ENCODE results near the gene PCCA.

Gene PCCA

DNA sequence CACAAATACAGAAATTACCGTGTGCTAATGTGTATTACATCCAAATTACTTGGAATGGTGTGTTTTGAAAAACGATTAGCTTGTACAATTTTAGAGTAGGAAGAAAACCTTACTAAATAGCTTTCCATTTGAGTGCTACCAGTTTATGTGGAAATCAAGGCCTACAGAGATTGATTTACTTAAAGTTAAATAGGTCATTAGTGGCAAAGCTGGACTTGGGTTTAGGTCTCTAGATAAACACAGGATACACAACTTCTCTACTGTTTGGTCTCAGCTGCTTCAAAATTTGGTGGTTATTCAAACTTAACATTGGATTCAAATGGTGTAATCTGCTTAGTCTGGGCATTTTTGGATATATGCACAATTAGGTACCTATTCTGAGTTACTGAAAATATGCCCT lies 21.4 kb downstream of the PCCA start:
- peak; percentile 11 for FAIRE-seq
- no peak for DNase-seq (ENCODE audit: insufficient read length, low spot score)
- TF ChIP-seq, protein P1, sequence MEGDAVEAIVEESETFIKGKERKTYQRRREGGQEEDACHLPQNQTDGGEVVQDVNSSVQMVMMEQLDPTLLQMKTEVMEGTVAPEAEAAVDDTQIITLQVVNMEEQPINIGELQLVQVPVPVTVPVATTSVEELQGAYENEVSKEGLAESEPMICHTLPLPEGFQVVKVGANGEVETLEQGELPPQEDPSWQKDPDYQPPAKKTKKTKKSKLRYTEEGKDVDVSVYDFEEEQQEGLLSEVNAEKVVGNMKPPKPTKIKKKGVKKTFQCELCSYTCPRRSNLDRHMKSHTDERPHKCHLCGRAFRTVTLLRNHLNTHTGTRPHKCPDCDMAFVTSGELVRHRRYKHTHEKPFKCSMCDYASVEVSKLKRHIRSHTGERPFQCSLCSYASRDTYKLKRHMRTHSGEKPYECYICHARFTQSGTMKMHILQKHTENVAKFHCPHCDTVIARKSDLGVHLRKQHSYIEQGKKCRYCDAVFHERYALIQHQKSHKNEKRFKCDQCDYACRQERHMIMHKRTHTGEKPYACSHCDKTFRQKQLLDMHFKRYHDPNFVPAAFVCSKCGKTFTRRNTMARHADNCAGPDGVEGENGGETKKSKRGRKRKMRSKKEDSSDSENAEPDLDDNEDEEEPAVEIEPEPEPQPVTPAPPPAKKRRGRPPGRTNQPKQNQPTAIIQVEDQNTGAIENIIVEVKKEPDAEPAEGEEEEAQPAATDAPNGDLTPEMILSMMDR (IDR thresholded peaks at IDR 0.05; ENCODE audit: insufficient read depth, missing control alignments) = no peak

GRCh38 chr13:100112186-100112838 lies 23.4 kb downstream of the PCCA start:
- DNase-seq (ENCODE audit: insufficient read length, low spot score) = no peak
- TF ChIP-seq, protein P1 (IDR thresholded peaks at IDR 0.05; ENCODE audit: insufficient read depth, missing control alignments) = no peak
- no peak for FAIRE-seq

DNA sequence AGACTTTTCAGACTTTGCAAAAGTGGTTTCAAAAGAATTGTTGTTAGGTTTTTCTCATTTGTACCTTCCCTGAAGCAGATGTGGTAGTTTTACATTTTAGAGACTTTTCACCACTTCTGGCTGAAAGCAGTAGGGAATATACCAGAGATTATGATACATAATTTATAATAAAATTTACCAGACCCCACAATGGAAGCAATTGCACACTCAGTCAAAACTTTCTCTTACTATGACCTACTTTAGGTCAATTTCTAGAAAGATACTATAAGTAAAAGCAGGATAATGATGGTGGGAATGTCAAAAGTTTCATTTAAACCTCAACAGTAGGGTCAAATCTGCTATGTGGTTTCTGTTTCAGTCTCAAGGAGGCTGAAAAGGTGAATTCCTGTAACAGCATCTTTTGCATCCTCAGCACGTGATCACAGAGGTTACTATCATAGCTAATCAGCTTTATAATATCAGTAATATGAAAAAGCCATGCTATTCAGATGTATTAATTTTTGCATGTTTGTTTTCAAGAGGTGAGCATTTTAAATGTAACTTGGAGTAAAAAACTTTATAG lies 26.9 kb downstream of the PCCA start:
- FAIRE-seq = no peak

DNA sequence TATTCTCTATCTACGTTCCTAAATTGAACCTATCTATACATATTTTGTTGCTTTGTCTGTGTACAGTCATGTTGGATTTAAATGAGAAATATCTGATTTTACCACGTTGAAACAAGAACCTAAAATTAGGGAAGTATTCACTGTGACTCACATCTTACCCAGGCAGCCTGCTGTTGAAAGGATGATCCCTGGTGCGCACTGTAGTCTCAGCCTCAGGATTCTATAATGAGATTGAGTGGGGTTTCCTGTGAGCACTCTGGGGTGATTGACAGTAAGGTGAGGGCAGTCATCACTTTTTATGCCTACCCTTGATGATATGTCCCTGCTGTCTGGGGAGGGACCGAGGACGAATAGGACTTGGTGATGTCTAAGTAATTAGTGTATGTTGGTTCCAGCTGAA lies 35.4 kb downstream of the PCCA start:
- DNase-seq (ENCODE audit: insufficient read length, low spot score) = no peak
- FAIRE-seq = no peak
- TF ChIP-seq, protein P1 (IDR thresholded peaks at IDR 0.05; ENCODE audit: insufficient read depth, missing control alignments) = no peak

More for the DNA sequence above, 26.9 kb downstream of the PCCA start:
- no peak for DNase-seq (ENCODE audit: insufficient read length, low spot score)
- TF ChIP-seq, protein P1 (IDR thresholded peaks at IDR 0.05; ENCODE audit: insufficient read depth, missing control alignments) = no peak

GRCh38 chr13:100125946-100126345 lies 37.1 kb downstream of the PCCA start:
- FAIRE-seq = no peak
- TF ChIP-seq, protein P1 (IDR thresholded peaks at IDR 0.05; ENCODE audit: insufficient read depth, missing control alignments) = no peak
- DNase-seq (ENCODE audit: insufficient read length, low spot score) = no peak

DNA sequence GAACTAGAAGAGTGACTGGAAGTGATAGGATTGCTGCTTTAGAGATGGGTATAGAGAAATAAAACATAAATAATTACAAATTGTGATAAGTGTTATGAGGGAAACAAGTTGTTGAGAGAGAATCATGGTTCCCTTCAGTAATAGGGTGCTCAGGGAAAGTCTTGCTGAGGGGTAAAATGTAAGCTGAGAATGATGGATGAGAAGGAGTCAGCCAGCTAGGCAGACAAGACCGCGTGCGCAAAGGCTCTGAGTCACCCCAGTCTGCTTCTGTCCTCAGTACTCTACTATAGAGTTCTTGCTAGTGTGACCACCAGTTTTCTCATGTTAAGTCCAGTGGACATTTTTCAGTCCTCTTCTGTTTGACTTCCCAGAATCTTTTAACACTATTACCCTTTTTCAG lies 39.5 kb downstream of the PCCA start:
- FAIRE-seq = no peak
- TF ChIP-seq, protein P1 (IDR thresholded peaks at IDR 0.05; ENCODE audit: insufficient read depth, missing control alignments) = no peak
- DNase-seq (ENCODE audit: insufficient read length, low spot score) = no peak

DNA sequence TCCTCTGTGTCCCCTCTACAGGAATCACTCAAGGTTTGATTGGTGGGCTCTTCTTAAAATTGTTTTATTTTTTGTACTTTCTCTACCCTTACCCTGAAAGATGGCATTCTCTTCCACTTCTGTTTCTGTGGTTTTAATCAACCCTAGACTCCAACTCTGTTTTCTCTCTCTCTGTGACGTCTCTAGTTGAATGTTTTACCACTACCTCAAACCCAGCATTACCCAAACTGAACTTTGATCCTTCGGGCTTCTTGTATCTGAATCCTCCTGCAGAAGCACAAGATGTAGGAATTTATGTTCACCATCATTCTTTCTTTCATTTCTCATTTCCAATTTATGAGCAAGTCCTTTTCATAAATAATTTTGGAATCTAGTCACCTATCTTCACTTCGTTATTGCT lies 39.9 kb downstream of the PCCA start:
- no peak for FAIRE-seq
- no peak for DNase-seq (ENCODE audit: insufficient read length, low spot score)
- TF ChIP-seq, protein P1 (IDR thresholded peaks at IDR 0.05; ENCODE audit: insufficient read depth, missing control alignments) = no peak

Measured in D721Med (cell line).